Panc1 (cell line): ENCODE measurements around the gene MED31.
"Not testable (repeated sequence)": the region's sequence is repeated elsewhere in the genome, so short reads cannot be mapped to it uniquely, and the experiment has no call there.

Experiments used
- CTCF ChIP-seq: fragments of 450-650 bp; IDR thresholded peaks from 2 replicates; pipeline ENCODE4 v1.5.1; 2017; ENCODE audit warnings: mild to moderate bottlenecking
- REST ChIP-seq, 2 experiments: IDR thresholded peaks; 2 replicates each; pipeline ENCODE4 v1.6.1; 2011 to 2012; ENCODE audit warnings: low read depth in 2 of 2, control low read depth in 1 of 2, low read length in 1 of 2, mild to moderate bottlenecking in 1 of 2, moderate library complexity in 1 of 2; ENCODE audit not compliant: insufficient read depth in 1 of 2
- SIN3A ChIP-seq: IDR thresholded peaks from 2 replicates; pipeline ENCODE4 v1.6.1; 2012; ENCODE audit warnings: low read depth, mild to moderate bottlenecking, low read length, moderate library complexity, borderline replicate concordance; ENCODE audit not compliant: insufficient read depth

- not testable (repeated sequence) for TF ChIP-seq CTCF; SIN3A; REST (IDR thresholded peaks at IDR 0.05; ENCODE audit: insufficient read depth in 1 of 2, low read depth in 2 of 2, low read length in 1 of 2)
Observed at GRCh38 chr17:6658411-6658810, 7.0 kb upstream of the MED31 start.
